SKM-1 (cell line): Measurements from ENCODE around the gene RAD51B.
"Not testable (repeated sequence)": the region's sequence is repeated elsewhere in the genome, so short reads cannot be mapped to it uniquely, and the experiment has no call there.

Source experiments
- DNase-seq: peaks from one replicate; lab custom pipeline; 2025; ENCODE audit not compliant: unreplicated experiment; lab: John Stamatoyannopoulos, UW

Gene RAD51B

DNA sequence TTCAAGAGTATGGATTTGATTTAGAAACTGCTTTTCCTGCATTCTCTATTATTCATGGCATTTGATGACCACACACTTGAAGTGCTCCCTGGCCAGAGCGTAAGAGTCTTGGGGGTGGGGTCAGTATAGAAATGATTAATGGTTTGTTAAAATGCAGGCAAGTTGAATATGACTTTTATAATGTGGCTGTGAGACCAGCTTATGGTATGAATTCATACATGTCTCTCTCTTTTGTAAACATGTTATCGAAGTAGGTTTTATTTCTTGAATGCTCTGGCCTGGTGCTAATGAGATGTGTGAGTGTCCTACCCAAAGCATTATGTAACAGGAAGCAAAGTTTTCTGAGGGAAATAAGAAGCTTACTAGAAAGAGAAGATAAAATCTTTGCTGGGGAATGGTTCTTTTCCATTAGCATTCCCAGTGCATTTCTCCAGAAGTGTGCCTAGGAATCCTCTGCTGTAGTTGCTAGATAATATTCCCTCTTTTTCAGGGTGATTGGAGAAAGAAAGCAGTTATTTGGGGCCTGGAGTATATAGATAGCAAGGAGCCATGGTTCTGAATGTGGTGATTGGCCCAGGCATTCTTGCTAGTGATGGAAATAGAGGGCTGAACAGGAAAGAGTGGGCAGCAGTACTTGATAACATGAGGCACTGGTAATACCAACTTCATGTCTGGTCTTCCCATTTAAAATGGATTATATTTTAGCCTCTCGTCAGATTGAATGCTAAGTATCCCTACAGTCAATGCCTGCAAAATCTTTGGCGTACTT is 289.7 kb downstream of the RAD51B start:
- DNase-seq = no peak

DNA sequence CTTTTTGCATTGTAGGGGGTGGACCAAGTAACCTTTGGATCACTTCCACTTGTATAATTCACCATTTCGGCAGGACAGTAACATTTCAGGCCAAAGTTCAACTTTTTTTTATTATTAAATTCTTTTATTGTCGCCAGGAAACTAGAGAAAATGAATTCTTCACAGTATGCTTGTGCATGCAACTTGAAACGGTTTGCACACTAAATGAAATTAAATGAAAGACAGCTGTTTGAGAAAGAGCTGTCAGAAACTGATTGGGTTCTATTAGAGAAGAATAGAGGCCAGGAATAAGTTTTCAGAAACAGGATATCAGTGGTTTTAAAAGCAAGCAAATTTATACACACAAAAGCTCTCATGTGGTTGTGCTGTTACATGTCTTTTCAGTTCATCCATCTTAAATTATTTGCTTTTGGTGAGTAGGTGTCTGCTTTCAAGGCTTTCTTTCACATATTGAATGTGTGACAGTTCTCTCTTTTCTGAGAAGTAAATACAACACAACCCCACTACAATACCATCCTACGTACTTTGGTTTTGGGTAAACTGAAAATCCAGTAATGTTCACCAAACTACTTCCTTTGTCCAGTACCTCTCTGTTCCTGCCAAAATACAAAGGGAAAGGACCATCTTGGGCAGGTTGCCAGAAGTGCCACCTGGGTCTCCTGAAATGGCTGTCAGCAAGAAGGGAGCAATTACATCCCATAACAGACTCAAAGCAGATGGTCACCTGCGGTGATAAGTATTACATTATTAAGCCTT is 291.7 kb downstream of the RAD51B start:
- DNase-seq = no peak

DNA sequence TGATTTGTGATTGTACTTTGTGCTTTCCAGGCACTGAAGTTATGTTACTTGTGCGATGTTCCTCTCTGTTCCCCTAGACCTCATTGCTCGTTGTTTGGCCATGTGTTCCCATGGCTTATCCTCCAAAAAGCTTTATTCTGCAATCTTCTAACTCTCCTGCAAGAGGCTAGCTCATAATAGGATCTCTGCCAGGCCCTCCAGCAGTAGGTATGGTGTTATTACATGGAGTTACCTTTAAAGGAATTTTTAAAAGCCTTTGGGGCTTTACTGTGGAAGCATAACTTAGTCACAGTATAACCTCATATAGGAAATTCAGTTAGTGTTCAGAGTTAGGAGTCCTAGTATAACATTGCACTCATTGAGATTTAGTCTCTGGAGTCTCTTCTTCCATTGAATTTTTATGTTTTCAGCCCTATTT is 292.3 kb downstream of the RAD51B start:
- no peak for DNase-seq

DNA sequence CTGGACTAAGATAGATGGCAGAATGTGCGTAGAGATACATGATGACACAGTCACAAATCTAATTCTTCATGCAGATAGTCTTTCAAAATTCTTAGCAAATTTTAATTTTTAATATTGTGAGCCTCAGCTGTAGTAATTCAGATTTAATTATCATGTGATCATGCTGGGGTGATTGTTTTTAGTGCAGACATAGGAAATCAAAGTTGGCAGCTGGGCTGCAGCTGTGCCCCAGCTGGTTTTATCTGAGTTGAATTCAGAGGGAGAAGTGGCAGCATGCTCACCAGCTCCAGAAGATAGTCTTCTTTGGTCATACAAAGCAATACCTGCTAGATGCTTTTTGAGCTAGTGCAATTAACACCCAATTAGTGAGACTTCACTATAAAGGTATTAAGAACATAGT is 292.9 kb downstream of the RAD51B start:
- DNase-seq = no peak

DNA sequence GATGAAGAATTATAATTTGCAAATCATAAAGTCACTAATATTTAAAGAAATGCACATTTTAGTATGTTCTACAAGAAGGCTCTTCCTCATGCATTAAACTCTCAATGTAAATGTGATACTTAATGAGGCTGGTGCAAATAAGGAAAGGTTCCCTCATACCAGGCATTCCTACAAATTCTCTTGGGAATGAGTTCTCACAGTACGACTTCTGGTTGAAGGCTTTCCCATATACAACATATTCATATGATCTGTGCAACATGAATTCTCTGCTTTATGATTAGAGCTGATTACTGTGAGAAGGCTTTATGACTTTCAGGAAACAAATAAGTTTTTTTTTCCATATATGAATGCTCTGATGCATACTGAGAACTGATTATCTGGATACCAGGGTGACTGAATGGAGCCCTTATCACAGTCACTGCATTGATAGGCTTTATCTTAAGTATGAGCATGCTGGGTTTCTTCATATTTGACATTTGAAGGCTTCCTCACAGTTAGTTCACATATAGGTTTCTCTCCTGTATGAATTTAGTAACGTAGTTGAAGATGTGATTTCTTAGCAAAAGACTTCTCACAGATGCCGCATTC is 293.9 kb downstream of the RAD51B start:
- no peak for DNase-seq

DNA sequence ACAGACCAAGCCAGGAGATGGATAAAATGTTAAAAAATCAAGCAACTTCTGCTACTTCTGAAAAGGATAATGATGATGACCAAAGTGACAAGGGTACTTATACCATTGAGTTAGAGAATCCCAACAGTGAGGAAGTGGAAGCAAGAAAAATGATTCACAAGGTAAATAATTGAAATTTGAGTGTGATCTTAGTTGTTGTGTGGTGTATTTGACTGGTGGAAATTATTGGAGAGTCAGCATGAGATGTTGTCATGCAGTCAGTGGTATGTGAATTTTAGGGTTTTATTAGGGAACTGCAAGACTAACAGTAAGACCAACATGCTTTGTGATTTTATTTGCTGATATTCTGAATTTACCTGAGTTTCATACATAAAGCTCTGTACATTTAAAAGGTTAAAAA is 296.4 kb downstream of the RAD51B start:
- DNase-seq = not testable (repeated sequence)

DNA sequence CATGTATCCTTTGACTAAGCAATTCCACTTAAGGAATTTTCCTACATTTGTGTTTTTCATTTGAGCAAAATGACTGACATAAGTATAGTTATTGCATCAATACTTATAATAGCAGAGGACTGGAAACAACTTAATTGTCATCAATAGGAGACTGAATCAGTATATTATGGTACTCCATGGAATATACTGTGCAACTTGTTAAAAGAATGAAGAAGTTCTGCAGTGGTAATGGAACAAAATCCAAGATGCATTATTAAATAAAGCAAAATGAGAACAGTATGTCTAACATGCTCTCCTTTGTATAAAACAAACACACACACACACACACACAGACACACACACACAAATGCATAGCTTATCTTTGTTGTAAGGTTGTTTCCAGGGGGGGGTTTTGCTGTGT is 303.1 kb downstream of the RAD51B start:
- DNase-seq = no peak

DNA sequence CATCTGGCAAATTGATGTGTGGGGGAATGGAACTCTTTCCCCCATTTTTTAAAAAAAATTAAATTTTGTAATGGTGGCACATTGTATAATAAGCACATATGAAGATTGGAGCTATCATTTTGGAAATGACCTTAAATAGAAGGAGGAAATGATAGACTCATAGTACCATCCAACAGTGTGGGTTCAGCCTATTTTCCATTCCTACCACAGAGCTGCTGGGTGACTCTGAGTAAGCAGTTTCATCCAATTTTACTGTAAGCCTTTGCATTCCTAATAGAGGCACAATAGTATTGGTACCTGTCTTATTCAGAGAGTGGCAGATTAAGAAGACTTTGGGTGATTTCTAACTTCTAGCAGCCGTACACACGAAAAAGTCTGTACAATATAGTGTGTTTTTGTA is 304.5 kb downstream of the RAD51B start:
- DNase-seq = no peak

DNA sequence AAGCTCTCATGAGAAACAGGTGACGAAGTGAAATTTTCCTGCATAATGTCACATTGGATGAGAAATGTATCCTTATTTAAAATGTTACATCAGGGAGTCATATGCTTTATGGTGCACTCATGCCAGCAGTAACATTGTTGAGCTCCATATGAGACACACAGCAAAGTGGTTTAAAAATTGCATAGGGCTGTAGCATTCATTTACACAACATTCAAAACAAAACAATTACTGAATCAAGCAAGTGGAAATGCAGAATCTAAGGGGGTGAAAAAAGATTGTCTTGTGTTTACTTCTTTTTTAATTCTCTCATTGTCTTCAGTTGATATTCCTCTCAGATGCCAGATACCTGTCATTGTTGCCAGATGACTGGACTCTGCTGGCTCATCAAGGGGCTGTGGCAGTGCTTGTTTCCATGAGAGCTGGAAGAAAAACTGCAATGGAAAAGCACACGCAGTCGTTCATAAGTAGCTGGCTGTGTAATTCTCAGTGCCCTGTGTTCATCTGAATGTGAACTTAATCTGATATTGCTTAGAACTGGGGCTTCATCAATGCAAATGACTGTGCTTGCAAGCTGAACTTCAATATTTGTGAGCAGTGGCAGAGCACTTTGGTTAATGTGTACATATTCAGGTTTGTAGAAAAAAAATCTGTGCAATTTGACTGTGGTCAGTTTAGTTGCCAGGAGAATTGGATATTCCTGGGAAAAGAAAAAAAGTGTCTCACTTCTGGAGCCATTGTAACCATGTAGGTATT is 305.6 kb downstream of the RAD51B start:
- no peak for DNase-seq

DNA sequence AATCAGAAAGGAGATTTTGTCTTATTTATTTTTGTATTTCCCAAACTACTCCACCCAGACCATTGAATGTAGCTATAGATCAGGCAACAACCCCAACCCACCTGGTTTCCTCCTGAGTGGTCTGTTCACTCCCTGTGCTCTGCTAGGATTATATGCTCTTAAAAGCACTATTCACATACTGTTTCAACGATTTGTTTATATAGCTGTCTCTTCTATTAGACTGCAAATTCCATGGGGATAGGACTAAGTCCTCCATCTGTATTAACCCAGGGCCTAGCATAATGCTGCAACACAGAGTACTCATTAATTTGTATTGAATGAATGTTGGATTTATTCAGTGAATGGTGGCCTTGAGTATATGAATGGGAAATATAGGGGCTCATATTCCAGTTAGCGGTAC is 307.6 kb downstream of the RAD51B start:
- no peak for DNase-seq

DNA sequence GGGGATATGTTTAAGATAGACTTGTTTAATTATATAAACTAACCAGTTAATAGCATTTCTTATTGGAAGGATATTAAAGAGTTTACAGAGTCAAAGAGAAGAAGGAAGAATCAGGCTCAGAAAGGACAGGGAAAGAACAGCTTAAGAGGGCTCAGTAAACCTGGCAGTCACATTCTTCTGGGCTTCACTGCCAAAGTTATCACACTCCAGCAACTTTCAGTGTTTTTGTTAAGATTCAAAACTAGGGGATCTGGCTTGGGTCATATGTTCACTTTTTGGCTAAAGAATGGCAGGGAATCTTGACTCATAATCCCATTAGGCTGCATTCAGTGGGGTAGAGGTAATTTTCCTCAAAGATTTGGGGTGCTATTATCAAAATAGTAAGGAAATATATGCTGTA is 312.3 kb downstream of the RAD51B start:
- no peak for DNase-seq

DNA sequence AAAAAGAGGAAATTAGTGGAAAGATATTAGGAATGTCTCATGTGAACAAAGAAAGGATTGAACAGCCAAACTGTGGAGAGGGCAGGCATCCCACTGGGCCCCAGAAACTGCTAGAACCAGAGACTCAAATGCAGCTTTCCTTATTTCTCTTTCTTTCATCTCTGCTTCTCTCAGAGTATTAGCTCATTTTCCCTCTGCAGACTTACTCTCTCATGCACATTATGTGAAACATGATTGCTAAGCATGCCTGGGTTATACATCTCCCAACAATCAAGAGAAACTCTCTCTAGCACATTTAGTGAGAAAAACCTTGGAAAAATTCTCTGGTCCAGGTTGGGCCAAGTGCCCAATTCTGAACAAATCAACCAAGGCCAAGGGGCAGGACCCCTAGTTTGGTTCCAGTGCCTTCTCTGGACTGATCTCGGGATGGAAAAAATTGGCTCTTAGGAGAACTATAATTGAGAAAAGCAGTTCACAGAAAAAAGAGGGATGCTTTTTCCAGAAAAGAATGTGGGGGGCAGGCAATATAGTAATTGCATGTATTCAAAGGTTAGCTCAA is 313.1 kb downstream of the RAD51B start:
- no peak for DNase-seq

DNA sequence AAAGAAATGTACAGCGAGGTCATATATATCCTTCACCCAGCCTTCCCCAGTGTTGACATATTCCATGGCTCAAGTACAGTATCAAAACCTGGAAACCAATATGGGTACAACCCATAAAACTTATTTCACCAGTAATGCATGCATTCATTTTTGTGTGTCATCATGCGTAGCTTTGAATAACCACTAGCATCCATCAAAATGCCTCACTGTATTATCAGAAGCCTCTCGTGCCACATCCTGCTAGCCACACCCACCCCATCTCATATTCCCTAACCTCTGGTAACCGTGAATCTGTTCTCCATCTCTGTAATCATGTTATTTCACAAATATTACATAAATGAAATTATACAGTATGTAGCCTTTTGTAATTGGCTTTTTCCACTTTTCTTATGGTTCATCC is 314.3 kb downstream of the RAD51B start:
- DNase-seq = no peak

DNA sequence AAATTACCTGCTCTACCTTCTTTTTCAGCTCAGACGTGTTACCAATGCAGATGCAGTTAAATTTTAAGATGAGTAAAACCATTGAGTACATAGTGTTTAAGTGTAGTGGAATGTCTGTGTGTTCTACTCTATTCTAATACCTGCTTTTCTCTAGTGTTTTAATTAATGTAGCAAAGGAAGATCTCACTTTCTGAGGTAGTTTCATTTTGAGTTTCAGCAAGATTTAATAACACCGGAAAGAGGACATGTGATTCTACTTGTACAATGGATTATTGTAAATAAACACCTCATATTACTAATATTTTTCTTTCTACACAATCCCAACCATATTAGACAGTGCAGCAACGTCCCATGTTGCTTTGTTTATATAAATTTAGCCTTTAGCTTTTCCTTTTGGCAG is 315.4 kb downstream of the RAD51B start:
- no peak for DNase-seq

DNA sequence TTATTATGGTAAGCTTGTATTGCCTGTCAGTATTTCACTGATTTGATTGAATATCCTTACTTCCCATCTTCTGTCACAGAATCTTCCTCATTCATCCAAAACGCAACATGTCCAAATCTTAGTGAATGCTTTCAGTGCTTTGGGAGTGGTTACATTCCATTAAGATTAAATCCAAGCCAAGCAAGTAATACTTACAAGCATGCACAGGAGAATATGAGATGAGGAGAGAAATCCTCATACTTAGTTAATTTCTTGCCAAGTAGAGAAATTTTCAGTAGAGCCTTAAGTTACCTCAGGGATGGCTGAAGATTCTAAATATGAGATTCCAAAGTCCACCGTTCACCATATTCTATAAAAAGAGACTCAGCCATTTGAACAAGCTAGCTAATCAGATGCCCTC is 316.0 kb downstream of the RAD51B start:
- no peak for DNase-seq

DNA sequence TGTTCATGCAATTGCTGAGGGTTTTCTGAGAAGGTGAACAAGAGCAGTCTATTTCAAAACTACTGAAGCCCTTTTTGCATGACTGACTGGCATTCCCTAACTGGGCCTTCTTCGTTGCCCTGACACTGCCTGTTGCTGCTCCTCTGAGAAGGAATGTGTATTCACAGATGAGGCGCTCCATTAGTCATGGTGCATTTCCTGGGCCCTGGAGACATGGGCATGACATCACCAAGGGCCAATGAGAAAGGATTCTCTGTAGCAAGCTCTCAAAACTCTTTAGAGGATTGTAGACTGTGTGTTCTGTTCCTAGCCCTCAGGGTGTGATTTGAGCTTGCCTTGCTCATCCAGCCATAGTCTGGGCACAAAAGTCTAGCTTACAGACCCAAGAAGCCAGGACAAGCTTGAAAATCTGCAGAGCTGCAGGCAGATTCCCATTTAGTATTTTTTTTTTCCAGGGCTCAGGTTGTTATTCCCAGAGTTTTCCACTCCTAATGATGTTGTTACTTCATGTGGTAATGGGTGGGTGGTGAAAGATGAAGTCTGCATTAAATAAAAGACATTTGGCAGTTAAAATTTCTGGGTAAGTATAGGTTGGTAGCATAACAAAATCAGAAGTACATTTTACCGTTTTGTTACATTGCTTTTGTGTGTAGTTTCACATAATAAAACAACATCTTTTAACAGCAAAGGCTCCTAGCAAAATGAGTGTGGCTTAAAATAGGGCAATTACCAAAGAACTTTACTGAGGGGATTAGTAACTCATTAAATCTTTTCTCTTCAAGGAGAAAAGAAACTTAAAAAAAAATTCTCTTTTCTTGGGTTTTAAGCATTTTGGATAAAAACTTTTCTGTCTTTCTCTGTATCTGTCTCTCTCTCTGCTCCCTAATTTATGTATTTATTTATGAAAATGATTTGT is 318.4 kb downstream of the RAD51B start:
- no peak for DNase-seq

DNA sequence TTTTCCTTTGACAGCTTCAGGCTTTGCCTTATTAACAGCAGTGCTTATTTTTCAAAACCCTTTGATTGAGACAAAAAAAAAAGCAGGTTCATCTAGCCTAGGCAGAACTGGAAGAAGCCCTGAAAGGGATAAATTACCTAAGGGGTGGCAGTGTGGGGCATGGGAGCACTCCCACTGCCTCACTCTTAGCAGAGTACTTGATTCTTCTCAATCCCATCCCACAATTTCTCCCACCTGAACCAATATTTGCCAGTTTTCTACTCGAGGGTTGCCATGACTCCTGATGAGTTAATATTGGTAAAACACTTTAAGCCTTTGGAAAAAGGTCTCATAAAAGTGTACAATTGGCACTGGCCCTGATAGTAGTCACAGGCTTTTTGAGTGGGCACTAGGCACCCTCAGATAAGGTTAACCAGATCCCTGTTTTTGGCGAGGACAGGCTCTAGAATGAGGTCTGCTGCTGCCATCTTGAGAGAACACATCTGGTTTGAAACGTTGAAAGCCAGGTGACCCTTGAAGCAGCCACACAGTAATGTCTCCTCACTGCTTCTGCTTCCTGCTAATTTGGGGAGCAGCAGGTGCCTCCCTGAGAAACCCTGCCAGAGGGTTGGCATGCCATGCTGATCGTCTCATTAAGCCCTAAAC is 320.0 kb downstream of the RAD51B start:
- no peak for DNase-seq

DNA sequence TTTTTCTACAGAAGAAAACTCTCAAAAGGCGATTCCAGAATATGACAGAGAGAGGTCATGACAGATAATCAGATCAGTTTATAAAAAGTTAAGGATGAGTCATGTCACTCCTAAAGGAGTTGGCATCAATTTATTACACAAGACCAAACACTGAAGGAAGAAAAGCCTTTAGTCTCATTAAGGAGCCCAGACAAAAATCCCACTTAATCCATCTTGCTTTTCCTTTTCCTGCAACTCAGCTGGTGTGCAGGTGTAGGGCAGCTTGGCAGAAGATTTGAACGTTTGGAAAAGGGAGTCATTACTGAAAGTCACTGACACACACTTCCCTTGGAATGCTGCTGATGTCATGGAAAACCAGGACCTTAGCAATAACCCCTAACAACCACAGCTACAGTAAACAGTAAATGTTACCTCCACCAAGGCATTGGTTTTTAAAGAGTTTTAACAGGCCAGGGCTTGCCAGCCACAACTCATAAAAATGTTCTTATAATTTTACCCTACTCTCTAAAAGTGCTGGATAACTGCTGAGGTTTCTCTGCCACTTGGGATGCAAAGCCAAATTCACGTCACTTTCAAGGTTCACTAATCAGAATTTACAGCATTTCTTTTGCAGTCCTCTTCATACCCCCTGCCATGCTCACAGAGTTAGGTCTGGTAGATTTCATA is 320.6 kb downstream of the RAD51B start:
- DNase-seq = no peak

DNA sequence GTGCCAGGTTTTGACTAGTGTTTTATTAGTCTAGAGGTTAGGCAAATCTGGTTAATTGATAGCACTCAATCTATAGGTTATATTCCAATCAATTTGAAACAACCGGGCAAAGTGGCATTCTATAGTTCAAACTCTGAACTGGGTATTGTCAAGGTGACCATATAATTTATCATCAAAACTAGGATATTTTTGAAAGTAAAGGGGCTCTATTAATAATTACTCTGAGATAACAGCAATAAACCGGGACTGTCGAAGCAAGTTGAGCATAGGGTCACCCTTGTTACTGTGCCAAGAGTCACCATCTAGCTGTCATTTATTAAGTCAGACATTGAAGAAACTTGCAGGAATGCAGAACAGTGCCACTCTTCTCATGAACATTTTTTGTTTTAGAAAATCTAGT is 321.2 kb downstream of the RAD51B start:
- no peak for DNase-seq
